GM12864 (cell line): ENCODE measurements around the gene NUP210.

Experiments
- DNase-seq: peaks from one replicate; pipeline ENCODE4 v3.0.0-alpha.2; 2011; ENCODE audit warnings: low read depth
- H3K4me3 ChIP-seq: 2 replicates; pipeline ENCODE4 v1.5.1; 2011; ENCODE audit warnings: mild to moderate bottlenecking, low read depth, low read length, control low read depth
- TF ChIP-seq, protein P1 (sequence below): IDR thresholded peaks from 2 replicates; pipeline ENCODE4 v1.5.1; 2011; ENCODE audit warnings: low read depth, mild to moderate bottlenecking, moderate library complexity, low read length, control low read depth, inconsistent platforms; ENCODE audit errors: missing control alignments

NUP210 gene

GRCh38 chr3:13367728-13368127, 52.4 kb downstream of the NUP210 start:
- TF ChIP-seq, protein P1, sequence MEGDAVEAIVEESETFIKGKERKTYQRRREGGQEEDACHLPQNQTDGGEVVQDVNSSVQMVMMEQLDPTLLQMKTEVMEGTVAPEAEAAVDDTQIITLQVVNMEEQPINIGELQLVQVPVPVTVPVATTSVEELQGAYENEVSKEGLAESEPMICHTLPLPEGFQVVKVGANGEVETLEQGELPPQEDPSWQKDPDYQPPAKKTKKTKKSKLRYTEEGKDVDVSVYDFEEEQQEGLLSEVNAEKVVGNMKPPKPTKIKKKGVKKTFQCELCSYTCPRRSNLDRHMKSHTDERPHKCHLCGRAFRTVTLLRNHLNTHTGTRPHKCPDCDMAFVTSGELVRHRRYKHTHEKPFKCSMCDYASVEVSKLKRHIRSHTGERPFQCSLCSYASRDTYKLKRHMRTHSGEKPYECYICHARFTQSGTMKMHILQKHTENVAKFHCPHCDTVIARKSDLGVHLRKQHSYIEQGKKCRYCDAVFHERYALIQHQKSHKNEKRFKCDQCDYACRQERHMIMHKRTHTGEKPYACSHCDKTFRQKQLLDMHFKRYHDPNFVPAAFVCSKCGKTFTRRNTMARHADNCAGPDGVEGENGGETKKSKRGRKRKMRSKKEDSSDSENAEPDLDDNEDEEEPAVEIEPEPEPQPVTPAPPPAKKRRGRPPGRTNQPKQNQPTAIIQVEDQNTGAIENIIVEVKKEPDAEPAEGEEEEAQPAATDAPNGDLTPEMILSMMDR: no peak
- no peak overlapping the region for H3K4me3 ChIP-seq
- no peak for DNase-seq

DNA sequence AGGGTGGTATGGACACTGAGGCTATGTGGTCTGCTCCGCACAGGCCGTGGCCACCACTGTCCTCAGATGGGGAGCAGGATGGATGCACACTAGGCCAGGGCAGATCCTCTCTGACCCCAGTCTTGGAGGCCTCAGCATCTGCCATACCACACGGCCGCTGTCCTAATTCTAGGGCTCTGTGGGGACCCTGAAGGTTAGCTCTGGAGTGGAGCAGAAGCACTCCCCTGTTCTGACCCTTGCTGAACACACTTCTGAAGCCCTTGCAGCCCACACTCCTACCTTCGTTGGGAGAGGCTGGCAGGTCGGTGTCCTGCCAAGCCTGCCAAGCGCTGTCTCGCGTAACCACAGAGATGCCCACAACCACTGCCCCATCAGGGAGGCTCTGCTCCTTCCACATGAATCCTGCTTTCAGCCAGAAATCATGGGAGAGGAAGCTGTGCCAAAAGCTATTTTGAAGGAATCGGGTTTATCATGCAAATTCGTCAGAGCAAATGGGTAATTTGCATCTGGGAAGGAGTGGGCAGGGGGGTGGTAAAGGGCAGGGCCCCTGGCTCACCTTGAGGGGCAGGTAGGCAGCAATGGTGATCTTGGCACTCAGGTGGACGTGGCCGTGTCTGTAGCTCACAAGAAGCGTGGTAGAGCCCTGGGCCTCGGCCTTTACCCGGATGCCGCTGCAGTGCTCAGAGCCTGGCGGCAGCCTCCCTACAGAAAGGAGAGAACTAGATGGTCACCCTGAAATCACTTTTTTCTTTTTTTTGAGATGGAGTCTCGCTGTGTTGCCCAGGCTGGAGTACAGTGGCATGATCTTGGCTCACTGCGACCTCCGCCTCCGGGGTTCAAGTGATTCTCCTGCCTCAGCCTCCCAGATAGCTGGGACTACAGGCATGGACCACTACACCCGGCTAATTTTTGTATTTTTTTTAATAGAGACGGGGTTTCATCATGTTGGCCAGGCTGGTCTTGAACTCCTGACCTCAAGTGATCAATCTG, 54.4 kb downstream of the NUP210 start:
- TF ChIP-seq, protein P1: no peak
- H3K4me3 ChIP-seq: no peak overlapping the region
- DNase-seq: no peak

DNA sequence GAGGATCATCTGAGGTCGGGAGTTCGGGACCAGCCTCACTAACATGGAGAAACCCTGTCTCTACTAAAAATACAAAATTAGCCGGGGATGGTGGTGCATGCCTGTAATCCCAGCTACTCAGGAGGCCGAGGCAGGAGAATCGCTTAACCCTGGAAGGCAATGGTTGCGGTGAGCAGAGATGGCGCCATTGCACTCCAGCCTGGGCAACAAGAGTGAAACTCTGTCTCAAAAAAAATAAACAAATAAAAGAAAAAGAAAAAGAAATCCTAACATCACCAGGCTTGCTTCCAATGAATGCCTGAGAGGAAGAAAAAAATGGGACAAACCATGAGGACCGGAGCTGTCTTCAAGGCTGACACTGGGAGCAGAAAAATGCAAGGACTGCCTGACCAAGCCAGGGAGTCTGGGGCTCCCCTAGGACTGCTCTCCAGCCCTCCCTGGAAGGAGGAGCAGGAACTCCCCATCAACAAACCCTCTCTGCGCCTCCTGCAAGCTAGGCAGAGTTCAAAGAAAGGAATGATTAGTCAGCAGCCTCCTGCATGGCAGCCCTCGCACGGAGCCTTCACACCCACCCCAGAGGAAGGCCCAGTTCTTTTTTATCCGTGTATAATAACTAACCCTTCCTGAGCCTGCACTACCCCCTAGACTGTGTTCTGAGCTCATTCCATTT, 55.4 kb downstream of the NUP210 start:
- TF ChIP-seq, protein P1: no peak
- no peak overlapping the region for H3K4me3 ChIP-seq
- DNase-seq: no peak

- no peak overlapping the region for H3K4me3 ChIP-seq
- TF ChIP-seq, protein P1: no peak
- no peak for DNase-seq
These were observed 57.6 kb downstream of the NUP210 start for GRCh38 chr3:13362551-13362950.

DNA sequence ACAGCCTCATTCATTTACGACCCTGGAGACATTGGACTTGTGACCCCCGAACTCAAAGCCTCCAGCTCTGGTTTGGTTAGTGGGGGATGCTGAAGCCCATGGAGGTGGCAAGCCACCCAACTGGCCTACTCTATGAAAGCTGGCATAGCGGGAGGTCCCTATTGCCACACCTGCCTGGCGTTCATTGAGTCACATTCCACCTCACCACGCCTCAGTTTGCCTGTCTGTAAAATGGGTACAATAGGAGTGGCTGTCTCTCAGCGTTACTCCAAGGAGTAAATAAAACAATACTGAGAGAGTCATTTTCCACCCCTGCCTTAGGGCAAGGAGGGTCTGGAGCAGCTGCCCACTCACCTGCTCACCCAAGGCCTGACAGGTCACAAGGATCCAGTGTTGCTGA, 60.2 kb downstream of the NUP210 start:
- TF ChIP-seq, protein P1: no peak
- H3K4me3 ChIP-seq: no peak overlapping the region
- DNase-seq: no peak

- H3K4me3 ChIP-seq: no peak overlapping the region
- no peak for DNase-seq
- TF ChIP-seq, protein P1: no peak
These were observed 61.5 kb downstream of the NUP210 start for GRCh38 chr3:13358643-13359042.

DNA sequence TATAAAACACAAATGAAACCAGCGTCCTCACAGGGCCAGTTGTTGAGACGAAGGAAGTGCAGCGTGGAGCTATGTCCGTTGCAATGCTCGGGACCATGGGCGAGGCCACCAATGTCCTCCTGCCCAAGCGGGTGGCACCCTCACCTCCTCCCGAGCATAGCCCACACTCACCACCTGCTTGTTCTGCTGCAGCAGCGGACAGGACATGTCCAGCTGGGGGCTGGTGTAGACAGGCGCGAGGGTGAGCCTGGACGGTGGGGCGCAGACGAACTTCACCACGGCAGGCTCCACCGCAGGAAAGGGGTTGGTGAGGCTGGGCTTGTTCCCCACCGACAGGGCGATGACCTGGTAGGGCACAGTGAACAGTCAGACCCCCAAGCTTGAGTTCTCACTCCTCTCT, 62.1 kb downstream of the NUP210 start:
- no peak for DNase-seq
- TF ChIP-seq, protein P1: no peak
- H3K4me3 ChIP-seq: no peak overlapping the region
